Gastroesophageal sphincter (tissue), 4 donors: ENCODE results near the gene NUP188. TPM values are rescaled to one million over a fixed set of nuclear protein-coding genes. Genes with fewer than 3 reads are reported as not detected.
A peak's percentile ranks its signal among the peaks of the same experiment; 100 is the strongest.

Experiments used
- ATAC-seq: fragments of 150-250 bp; one replicate; pipeline ENCODE4 v1.9.1; 2016; ENCODE audit warnings: mild to moderate bottlenecking, moderate library complexity
- H3K27ac ChIP-seq, 4 donors: fragments of 200-600 bp; sonication (generic) in 3 of 4; 1 replicate in 3 of 4; 2 replicates in 1 of 4; pipeline ENCODE4 v1.5.1; 2016 to 2019
- H3K27me3 ChIP-seq: fragments of 200-600 bp; sonication (generic); one replicate; pipeline ENCODE4 v1.5.1; 2019
- H3K36me3 ChIP-seq, 2 donors: fragments of 200-600 bp; sonication (generic); one replicate each; pipeline ENCODE4 v1.5.1; 2019; ENCODE audit warnings: control low read depth in 1 of 2
- H3K4me1 ChIP-seq, 3 donors: fragments of 200-600 bp; sonication (generic); 1 replicate in 2 of 3; 2 replicates in 1 of 3; pipeline ENCODE4 v1.5.1; 2016 to 2019; ENCODE audit warnings: control low read depth in 2 of 3
- H3K4me3 ChIP-seq, 2 donors: fragments of 200-600 bp; sonication (generic); one replicate each; pipeline ENCODE4 v1.5.1; 2019; ENCODE audit warnings: mild to moderate bottlenecking in 1 of 2, moderate library complexity in 1 of 2
- H3K9me3 ChIP-seq, 3 donors: fragments of 200-600 bp; sonication (generic); one replicate each; pipeline ENCODE4 v1.5.1; 2017 to 2019; ENCODE audit warnings: control low read depth in 2 of 3
- EP300 ChIP-seq: sonication (generic); formaldehyde crosslinking; IDR thresholded peaks from one replicate; pipeline ENCODE4 v1.6.1; 2017; ENCODE audit warnings: antibody characterized with exemption, mild to moderate bottlenecking
- POLR2A ChIP-seq, 2 donors: fragments of 450-650 bp; IDR thresholded peaks; one replicate each; pipeline ENCODE4 v1.6.1; 2017; ENCODE audit warnings: antibody characterized with exemption in 2 of 2, mild to moderate bottlenecking in 2 of 2, moderate library complexity in 1 of 2
- POLR2AphosphoS5 ChIP-seq: sonication (generic); formaldehyde crosslinking; IDR thresholded peaks from one replicate; pipeline ENCODE4 v1.6.1; 2017; ENCODE audit warnings: antibody characterized with exemption
- WGBS, 2 donors: methylation state at CpG; one replicate each; pipeline ENCODE4 v1.1.5; 2018; ENCODE audit warnings: low coverage in 1 of 2; 5-methylcytosine and 5-hydroxymethylcytosine counted together
- total RNA-seq, 4 donors: library from RNA; depleted of rRNA; stranded (reverse); fragments of >200 nt; gene quantifications; one replicate each; pipeline ENCODE4 v1.1.0, GENCODE V29; 2016
- TF ChIP-seq, protein P1 (sequence below), 4 experiments: fragments of 200-600 bp in 2 of 4; fragments of 450-650 bp in 2 of 4; sonication (generic) in 1 of 4; IDR thresholded peaks; one replicate each; pipeline ENCODE4 v1.5.1; 2017 to 2019; ENCODE audit warnings: antibody characterized with exemption in 4 of 4, mild to moderate bottlenecking in 2 of 4, moderate library complexity in 2 of 4

The NUP188 gene
- total RNA-seq, 4 donors from 2014 or later = 18.6 to 32.7 (median 29.1) TPM

DNA sequence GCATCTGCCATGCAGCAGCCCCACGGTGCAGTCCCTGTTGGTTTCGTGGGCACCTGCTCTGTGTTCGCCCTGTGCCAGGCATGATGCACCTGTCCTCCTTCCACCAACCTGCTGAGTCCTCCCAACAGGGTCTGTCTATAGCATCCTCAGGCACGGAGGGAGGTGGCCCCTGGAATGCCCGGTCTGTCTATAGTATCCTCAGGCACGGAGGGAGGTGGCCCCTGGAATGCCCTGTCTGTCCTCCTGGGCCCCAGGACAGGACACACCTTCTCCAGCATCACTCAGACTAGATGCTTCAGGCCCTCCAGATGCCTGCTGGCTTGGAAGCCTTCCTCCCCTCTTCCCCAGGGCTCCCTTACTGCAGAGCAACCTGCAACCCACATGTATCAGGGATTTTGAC lies 36.6 kb upstream of the NUP188 start:
- TF ChIP-seq POLR2AphosphoS5 = no peak
- no peak for TF ChIP-seq POLR2A (IDR thresholded peaks at IDR 0.05)
- TF ChIP-seq EP300 = no peak
- TF ChIP-seq, protein P1, sequence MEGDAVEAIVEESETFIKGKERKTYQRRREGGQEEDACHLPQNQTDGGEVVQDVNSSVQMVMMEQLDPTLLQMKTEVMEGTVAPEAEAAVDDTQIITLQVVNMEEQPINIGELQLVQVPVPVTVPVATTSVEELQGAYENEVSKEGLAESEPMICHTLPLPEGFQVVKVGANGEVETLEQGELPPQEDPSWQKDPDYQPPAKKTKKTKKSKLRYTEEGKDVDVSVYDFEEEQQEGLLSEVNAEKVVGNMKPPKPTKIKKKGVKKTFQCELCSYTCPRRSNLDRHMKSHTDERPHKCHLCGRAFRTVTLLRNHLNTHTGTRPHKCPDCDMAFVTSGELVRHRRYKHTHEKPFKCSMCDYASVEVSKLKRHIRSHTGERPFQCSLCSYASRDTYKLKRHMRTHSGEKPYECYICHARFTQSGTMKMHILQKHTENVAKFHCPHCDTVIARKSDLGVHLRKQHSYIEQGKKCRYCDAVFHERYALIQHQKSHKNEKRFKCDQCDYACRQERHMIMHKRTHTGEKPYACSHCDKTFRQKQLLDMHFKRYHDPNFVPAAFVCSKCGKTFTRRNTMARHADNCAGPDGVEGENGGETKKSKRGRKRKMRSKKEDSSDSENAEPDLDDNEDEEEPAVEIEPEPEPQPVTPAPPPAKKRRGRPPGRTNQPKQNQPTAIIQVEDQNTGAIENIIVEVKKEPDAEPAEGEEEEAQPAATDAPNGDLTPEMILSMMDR (IDR thresholded peaks at IDR 0.05) = no peak
- no peak for ATAC-seq
- Histone ChIP-seq H3K27me3 (no peaks in the 10 kb centered on the region), H3K9me3 (no peaks in the 10 kb centered on the region), H3K27ac (peak overlapping the region in 3 of 4 donors; percentile 66 to 84 (median 78)), H3K4me3 (no peak overlapping the region), H3K36me3 (peaks cover 0 to 57% of the 10 kb centered on the region in 2 donors), H3K4me1 (peaks cover 0 to 68% (median 50%) of the 10 kb centered on the region in 3 donors)
- WGBS, 2 donors = 93% methylated on average over 3 of the region's 6 CpGs; no CpG with 5 or more reads in 1 of the 2 donors

DNA sequence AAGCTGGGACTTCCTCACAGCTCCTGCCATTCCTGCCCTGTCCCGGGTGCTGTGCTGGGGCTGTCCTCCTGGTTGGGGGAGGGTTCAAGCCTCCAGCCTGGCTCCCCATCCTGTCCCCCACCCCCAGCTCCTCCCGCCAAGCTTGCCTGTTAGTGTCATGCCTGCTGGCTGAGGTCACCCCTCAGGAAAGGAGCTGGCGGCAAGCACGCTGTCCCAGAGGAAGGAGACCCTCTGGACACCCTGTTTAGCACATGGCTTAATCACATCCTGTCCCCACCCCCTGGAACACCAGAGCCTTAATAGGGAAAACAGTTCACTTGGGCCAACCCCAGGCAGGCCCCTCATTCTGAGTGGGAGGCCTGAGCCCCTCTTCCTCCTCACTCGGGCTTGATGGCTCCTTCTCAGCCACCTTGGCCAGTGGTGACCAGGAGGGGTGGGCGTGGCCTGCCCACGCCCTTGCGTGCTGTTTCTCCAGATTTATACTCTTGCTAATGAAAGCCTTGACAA lies 35.9 kb upstream of the NUP188 start:
- H3K27ac ChIP-seq = peak overlapping the region in 3 of 4 donors; percentile 66 to 84 (median 78)
- H3K36me3 ChIP-seq = peaks cover 0 to 62% of the 10 kb centered on the region in 2 donors
- no peaks in the 10 kb centered on the region for H3K9me3 ChIP-seq
- ATAC-seq = peak; percentile 69
- TF ChIP-seq POLR2A (IDR thresholded peaks at IDR 0.05) (no peak), POLR2AphosphoS5 (peak; percentile 50)
- WGBS, 2 donors = 56% methylated on average over 3 of the region's 8 CpGs; no CpG with 5 or more reads in 1 of the 2 donors
- H3K4me1 ChIP-seq = peaks cover 0 to 75% (median 56%) of the 10 kb centered on the region in 3 donors
- no peaks in the 10 kb centered on the region for H3K27me3 ChIP-seq
- no peak overlapping the region for H3K4me3 ChIP-seq

DNA sequence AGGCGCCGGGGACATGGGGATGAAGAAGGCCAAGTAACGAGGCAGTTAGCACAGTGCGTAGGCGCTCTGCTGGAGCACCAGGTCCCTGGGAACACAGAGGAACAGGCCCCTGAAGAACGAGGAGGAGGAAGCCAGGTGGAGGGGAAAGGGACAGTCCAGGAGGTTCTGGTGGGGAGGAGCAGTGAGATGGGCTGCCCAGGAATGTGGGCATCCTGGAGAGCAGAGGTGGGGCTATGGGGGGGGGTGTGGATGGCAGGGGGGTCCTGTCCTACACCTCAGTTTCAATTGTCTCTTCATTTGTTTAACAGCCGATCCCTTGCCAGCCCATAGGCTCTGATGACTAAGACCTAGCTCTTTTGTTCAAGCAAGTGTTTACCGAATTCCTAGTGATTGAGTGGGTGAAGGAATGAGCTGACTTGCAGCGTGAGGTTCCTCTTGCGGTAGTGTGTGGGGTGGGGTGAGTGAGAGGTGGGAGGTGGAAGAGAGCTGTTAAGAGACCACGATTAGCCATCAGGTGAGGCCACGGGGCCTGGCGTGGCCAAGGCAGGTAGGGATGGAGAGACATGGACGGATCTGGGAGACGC lies 35.1 kb upstream of the NUP188 start:
- ATAC-seq = no peak
- peaks cover 0 to 57% of the 10 kb centered on the region in 2 donors for H3K36me3 ChIP-seq
- 50 to 60% methylated on average over 9 to 14 of the region's 15 CpGs for WGBS, 2 donors
- H3K4me3 ChIP-seq = no peak overlapping the region
- H3K9me3 ChIP-seq = no peaks in the 10 kb centered on the region
- H3K27me3 ChIP-seq = no peaks in the 10 kb centered on the region
- peak overlapping the region in 3 of 4 donors; percentile 66 to 84 (median 78) for H3K27ac ChIP-seq
- TF ChIP-seq, protein P1 (IDR thresholded peaks at IDR 0.05) = no peak
- peak; percentile 44 for TF ChIP-seq POLR2AphosphoS5
- peaks cover 0 to 83% (median 63%) of the 10 kb centered on the region in 3 donors for H3K4me1 ChIP-seq

DNA sequence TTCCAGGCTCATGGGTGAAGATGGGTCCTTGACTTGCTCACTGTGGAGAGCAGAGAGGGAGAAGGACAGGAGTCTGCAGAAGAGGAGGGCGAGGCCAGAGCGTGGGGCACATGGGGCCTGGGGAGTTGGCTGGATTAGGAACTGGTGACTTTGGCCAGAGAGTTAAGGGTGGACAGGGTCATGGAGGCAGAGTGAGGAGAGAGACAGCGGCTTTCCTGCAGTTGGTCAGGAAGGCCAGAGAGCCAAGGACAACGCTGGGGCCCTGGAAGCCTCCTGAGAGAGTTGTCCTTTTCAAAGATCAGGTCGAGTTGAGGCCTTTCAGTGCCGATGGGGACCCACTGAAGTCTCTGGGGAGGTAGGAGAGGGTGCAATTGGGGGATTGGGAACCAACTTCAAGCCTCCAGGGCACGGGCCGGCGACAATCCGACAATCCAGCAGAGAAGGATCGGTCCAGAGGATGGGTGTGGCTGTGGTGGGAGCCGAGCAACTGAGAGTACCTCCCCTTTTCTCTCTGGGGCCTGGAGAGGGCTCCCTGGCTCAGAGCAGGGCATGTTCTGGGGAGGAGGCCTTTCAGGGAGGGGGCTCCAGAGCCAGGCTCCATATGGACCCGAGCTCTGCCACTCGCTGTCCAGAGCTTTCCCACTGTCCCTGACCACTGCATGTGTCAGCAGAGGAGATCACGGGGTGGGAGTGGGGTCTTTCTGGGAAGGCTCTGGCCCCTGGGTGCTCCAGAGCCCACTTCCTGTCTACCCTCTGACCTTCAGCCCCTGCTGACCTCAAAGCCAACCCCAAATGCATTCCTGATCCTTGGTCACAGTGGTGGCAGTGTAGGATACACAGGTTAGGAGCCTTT lies 34.2 kb upstream of the NUP188 start:
- Histone ChIP-seq H3K36me3 (peaks cover 0 to 55% of the 10 kb centered on the region in 2 donors), H3K27ac (peak overlapping the region in 3 of 4 donors; percentile 66 to 84 (median 78)), H3K27me3 (no peaks in the 10 kb centered on the region), H3K4me1 (peaks cover 0 to 88% (median 65%) of the 10 kb centered on the region in 3 donors), H3K9me3 (no peaks in the 10 kb centered on the region), H3K4me3 (no peak overlapping the region)
- TF ChIP-seq EP300 (no peak), POLR2AphosphoS5 (no peak), POLR2A (IDR thresholded peaks at IDR 0.05) (no peak)
- TF ChIP-seq, protein P1 (IDR thresholded peaks at IDR 0.05) = no peak
- no peak for ATAC-seq
- WGBS, 2 donors = 59 to 83% methylated on average over 3 to 5 of the region's 15 CpGs

DNA sequence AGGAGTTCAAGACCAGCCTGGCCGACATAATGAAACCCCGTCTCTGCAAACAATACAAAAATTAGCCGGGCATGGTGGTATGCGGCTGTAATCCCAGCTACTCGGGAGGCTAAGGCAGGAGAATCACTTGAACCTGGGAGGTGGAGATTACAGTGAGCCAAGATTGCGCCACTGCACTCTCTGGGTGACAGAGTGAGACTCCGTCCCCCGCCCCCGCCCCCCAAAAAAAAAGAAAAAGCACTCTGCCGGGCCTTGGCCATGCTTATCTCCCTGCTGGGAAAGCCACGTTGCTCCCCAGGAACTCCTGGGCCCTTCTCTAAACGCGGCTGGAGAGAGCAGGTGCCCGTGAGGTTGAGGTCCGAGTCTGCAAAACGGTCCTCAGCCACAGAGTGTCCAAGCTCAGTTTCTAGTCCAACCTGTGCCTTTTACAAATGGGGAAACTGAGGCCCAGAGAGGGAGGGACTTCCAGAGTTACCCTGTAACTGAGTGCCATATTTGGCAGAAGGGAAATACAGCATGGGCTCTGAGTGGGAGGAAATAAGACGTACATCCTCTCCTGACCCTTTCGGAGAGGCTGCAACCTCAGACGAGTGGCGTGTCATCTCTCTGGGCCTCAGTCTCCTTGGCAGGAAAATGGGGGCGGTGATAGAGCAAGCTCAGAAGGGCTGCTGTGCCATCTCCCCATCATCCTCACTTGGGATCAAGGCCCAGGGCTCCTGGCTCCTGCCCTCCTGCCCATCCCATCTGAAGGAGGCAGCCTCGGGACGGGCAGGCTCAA lies 33.3 kb upstream of the NUP188 start:
- Histone ChIP-seq H3K4me3 (no peak overlapping the region), H3K36me3 (peaks cover 0 to 53% of the 10 kb centered on the region in 2 donors), H3K9me3 (no peaks in the 10 kb centered on the region), H3K27me3 (no peaks in the 10 kb centered on the region), H3K4me1 (peaks cover 0 to 93% (median 67%) of the 10 kb centered on the region in 3 donors), H3K27ac (peak overlapping the region in 3 of 4 donors; percentile 74 to 84 (median 78))
- WGBS, 2 donors = 62 to 77% methylated on average over 4 to 6 of the region's 23 CpGs
- TF ChIP-seq POLR2A (IDR thresholded peaks at IDR 0.05) (no peak), EP300 (no peak), POLR2AphosphoS5 (no peak)
- TF ChIP-seq, protein P1 (IDR thresholded peaks at IDR 0.05) = no peak
- ATAC-seq = no peak
